Kidney capillary endothelial cell (primary cell): ENCODE results near the gene SLC8A1.

Experiments
- DNase-seq: peaks from one replicate; pipeline ENCODE4 v3.0.0-alpha.2; 2018; ENCODE audit warnings: low spot score

Gene SLC8A1

GRCh38 chr2:40451918-40452605 lies at the start of gene SLC8A1:
Gene SLC8A1 (minus strand): TSS chr2:40452090.
- no peak for DNase-seq

GRCh38 chr2:40499437-40499836 lies 47.5 kb upstream of the SLC8A1 start:
- DNase-seq, result no peak

- DNase-seq, result no peak
Measured at GRCh38 chr2:40497251-40497859, 45.5 kb upstream of the SLC8A1 start.

- no peak for DNase-seq
Measured at GRCh38 chr2:40489678-40489960, 37.7 kb upstream of the SLC8A1 start.

GRCh38 chr2:40488927-40489677 lies 37.2 kb upstream of the SLC8A1 start:
- no peak for DNase-seq

- DNase-seq, result peak; percentile 26
Measured at GRCh38 chr2:40488101-40488601, 36.3 kb upstream of the SLC8A1 start.

- no peak for DNase-seq
Measured at GRCh38 chr2:40487602-40488001, 35.7 kb upstream of the SLC8A1 start.

- no peak for DNase-seq
Measured at GRCh38 chr2:40485854-40486253, 34.0 kb upstream of the SLC8A1 start.

GRCh38 chr2:40485318-40485717 lies 33.4 kb upstream of the SLC8A1 start:
- no peak for DNase-seq

- no peak for DNase-seq
Measured at GRCh38 chr2:40483549-40484243, 31.8 kb upstream of the SLC8A1 start.

GRCh38 chr2:40480596-40480995 lies 28.7 kb upstream of the SLC8A1 start:
- DNase-seq, result no peak

GRCh38 chr2:40480073-40480472 lies 28.2 kb upstream of the SLC8A1 start:
- no peak for DNase-seq

- no peak for DNase-seq
Measured at GRCh38 chr2:40477361-40477760, 25.5 kb upstream of the SLC8A1 start.

- no peak for DNase-seq
Measured at GRCh38 chr2:40476436-40476835, 24.5 kb upstream of the SLC8A1 start.

GRCh38 chr2:40474306-40474705 lies 22.4 kb upstream of the SLC8A1 start:
- no peak for DNase-seq

- no peak for DNase-seq
Measured at GRCh38 chr2:40471866-40472265, 20.0 kb upstream of the SLC8A1 start.

- DNase-seq, result no peak
Measured at GRCh38 chr2:40470822-40471813, 19.2 kb upstream of the SLC8A1 start.

- DNase-seq, result no peak
Measured at GRCh38 chr2:40466935-40467572, 15.2 kb upstream of the SLC8A1 start.

- no peak for DNase-seq
Measured at GRCh38 chr2:40466332-40466906, 14.5 kb upstream of the SLC8A1 start.

GRCh38 chr2:40463112-40463511 lies 11.2 kb upstream of the SLC8A1 start:
- DNase-seq, result no peak
